Ovary (tissue), 9 donors: Measurements from ENCODE around the gene RASGRF2. TPM values are rescaled to one million over a fixed set of nuclear protein-coding genes. Genes with fewer than 3 reads are reported as not detected.
"Not testable (repeated sequence)": the region's sequence is repeated elsewhere in the genome, so short reads cannot be mapped to it uniquely, and the experiment has no call there.

ENCODE experiments used
- DNase-seq, 5 donors: peaks; one replicate each; pipeline ENCODE4 v3.0.0-alpha.2; 2019 to 2020
- H3K27ac ChIP-seq, 2 donors: fragments of 200-600 bp; one replicate each; pipeline versions ENCODE4 v1.5.1 to v1.8.0; 2019 to 2022
- H3K27me3 ChIP-seq: fragments of 200-600 bp; one replicate; pipeline ENCODE4 v1.8.0; 2022
- H3K36me3 ChIP-seq: fragments of 200-600 bp; sonication (generic); one replicate; pipeline ENCODE4 v1.5.1; 2019
- H3K4me1 ChIP-seq: one replicate; pipeline ENCODE4 v1.8.1; 2013; ENCODE audit warnings: mild to moderate bottlenecking, moderate library complexity; ENCODE audit not compliant: insufficient read depth
- H3K4me3 ChIP-seq: fragments of 200-600 bp; sonication (generic); one replicate; pipeline ENCODE4 v1.5.1; 2017
- H3K9me3 ChIP-seq, 2 donors: fragments of 200-600 bp in 1 of 2; sonication (generic) in 1 of 2; one replicate each; pipeline versions ENCODE4 v1.5.1 to v1.8.1; 2013 to 2019; ENCODE audit warnings: mild to moderate bottlenecking in 1 of 2, moderate library complexity in 1 of 2
- CTCF ChIP-seq, 3 donors: fragments of 450-650 bp in 2 of 3; fragments of 200-600 bp in 1 of 3; IDR thresholded peaks; one replicate each; pipeline versions ENCODE4 v1.5.1 to v1.8.0; 2016 to 2022; ENCODE audit warnings: antibody characterized with exemption in 3 of 3, mild to moderate bottlenecking in 1 of 3
- EP300 ChIP-seq: sonication (generic); formaldehyde crosslinking; IDR thresholded peaks from one replicate; pipeline ENCODE4 v1.6.1; 2017; ENCODE audit warnings: antibody characterized with exemption
- POLR2A ChIP-seq: fragments of 450-650 bp; IDR thresholded peaks from one replicate; pipeline ENCODE4 v1.6.1; 2017; ENCODE audit warnings: antibody characterized with exemption, mild to moderate bottlenecking, moderate library complexity
- WGBS, 3 donors: extraction: QIAGEN DNeasy Blood & Tissue Kit in 1 of 3; methylation state at CpG; one replicate each; pipeline versions ENCODE4 v1.1.5 to v1.1.7; 2013 to 2017; 5-methylcytosine and 5-hydroxymethylcytosine counted together
- intact Hi-C, 4 donors: fragments of 100-400 bp; cut with DNase I; formaldehyde crosslinking; loops; one replicate each; pipeline versions ENCODE4 v1.11.0 to v1.15.1; 2022 to 2023
- polyA plus RNA-seq, 2 donors: library from polyadenylated mRNA; stranded (reverse); fragments of 200-250 nt in 1 of 2; fragments of 350-450 nt in 1 of 2; fragmentation: Illumina TruSeq in 1 of 2; extraction: RNeasy Lipid Tissue Mini Kit (QIAGEN cat#74804) in 1 of 2; gene quantifications; one replicate each; pipeline ENCODE4 v1.2.3, GENCODE V29; 2013 to 2014
- total RNA-seq, 7 donors: library from RNA; depleted of rRNA in 2 of 7; stranded (reverse); fragments of >200 nt in 2 of 7; fragmentation: NEBNext Ultra II Directional in 3 of 7; extraction: Animal tissue kit (Norgen Biotek cat#: 25700) in 3 of 7; gene quantifications; one replicate each; pipeline versions ENCODE4 v1.1.0 to v1.2.4, GENCODE V29; 2016 to 2023
- donor health status: DM: no; HTN: no; CAD: no; lungs with moderate emphysema.
- donor health status: DM: no; HTN: no; CAD: no.
- donor health status: Bipolar disorder and iron deficiency.
- donor health status: DM: yes; HTN: yes; CAD: no.
- donor health status: DM: no; HTN: no; CAD: no.
- donor health status: DM: yes; HTN: yes; CAD: no.

RASGRF2 gene
- total and polyA plus RNA-seq, 9 donors, result 8.6 to 55.1 (median 23.0) TPM

DNA sequence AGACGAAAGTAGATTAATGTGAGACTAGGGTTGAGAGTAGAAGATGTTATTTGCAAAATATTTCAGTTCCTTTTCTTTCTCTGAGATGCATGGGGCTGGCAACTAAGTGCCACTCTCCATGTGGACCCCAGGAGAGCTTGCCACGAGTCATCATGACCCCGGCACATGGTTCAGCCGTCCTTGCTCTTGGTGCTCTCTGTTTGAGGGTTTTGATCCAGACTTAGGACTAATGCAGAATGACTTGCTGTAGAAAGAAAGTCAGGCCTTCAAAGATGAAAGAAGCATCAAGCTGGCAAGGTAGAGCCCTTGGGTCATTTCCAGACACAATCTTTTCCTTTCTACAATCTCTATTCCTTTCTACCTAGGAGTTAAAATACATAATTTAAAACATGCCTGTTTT is 84.7 kb downstream of the RASGRF2 start:
- H3K36me3 ChIP-seq, result no peaks in the 10 kb centered on the region
- no peak overlapping the region for H3K27ac ChIP-seq
- no peaks in the 10 kb centered on the region for H3K4me1 ChIP-seq
- TF ChIP-seq CTCF (IDR thresholded peaks at IDR 0.05), result no peak
- H3K4me3 ChIP-seq, result no peak overlapping the region
- H3K27me3 ChIP-seq, result no peaks in the 10 kb centered on the region
- DNase-seq, result no peak
- H3K9me3 ChIP-seq, result no peaks in the 10 kb centered on the region
- intact Hi-C loops, result no loop called here
- WGBS, 3 donors, result 88 to 92% (median 88%) methylated on average over 4 of the region's 4 CpGs

- TF ChIP-seq POLR2A (no peak), EP300 (no peak), CTCF (IDR thresholded peaks at IDR 0.05) (no peak)
- intact Hi-C loops, result no loop called here
- no peak for DNase-seq
- H3K27ac ChIP-seq, result no peak overlapping the region
- H3K9me3 ChIP-seq, result no peaks in the 10 kb centered on the region
- no peak overlapping the region for H3K4me3 ChIP-seq
- no peaks in the 10 kb centered on the region for H3K4me1 ChIP-seq
- no peaks in the 10 kb centered on the region for H3K27me3 ChIP-seq
- H3K36me3 ChIP-seq, result no peaks in the 10 kb centered on the region
Observed at GRCh38 chr5:81045389-81045807, 85.2 kb downstream of the RASGRF2 start.

- no peak overlapping the region for H3K4me3 ChIP-seq
- WGBS, 3 donors, result 84 to 90% (median 87%) methylated on average over 2 of the region's 2 CpGs
- TF ChIP-seq EP300, result no peak
- no peak for TF ChIP-seq CTCF (IDR thresholded peaks at IDR 0.05)
- no peak for TF ChIP-seq POLR2A
Observed at GRCh38 chr5:81046041-81046440, 85.9 kb downstream of the RASGRF2 start.

DNA sequence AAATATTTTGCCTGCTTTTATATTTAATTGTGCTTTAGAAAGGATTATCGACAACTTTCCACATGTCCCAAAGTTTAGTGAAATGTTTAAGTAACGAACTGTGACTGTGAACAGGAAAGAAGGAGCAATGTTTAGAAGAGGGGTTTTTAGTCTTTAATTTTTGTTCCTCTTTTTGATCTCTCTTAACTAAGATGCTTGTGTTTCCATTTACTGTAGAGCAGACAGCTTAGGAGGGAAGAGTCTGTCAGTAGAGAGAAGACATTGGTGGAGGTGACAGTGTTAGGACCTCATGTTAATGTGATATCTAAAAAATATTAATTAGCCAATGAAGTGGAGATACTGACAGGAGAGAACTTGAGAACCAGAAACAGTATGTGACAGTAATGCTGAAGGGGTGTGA is 92.2 kb downstream of the RASGRF2 start:
- Histone ChIP-seq H3K27me3 (no peaks in the 10 kb centered on the region), H3K27ac (no peak overlapping the region), H3K36me3 (no peaks in the 10 kb centered on the region), H3K4me3 (no peak overlapping the region), H3K4me1 (no peaks in the 10 kb centered on the region), H3K9me3 (no peaks in the 10 kb centered on the region)
- no peak for TF ChIP-seq EP300
- no peak for TF ChIP-seq POLR2A
- TF ChIP-seq CTCF (IDR thresholded peaks at IDR 0.05), result no peak
- DNase-seq, result no peak
- WGBS, 3 donors, result 65 to 94% (median 94%) methylated on average over 2 of the region's 2 CpGs
- intact Hi-C loops, result no loop called here

More at GRCh38 chr5:81046041-81046440, 85.9 kb downstream of the RASGRF2 start:
- Histone ChIP-seq H3K36me3 (no peaks in the 10 kb centered on the region), H3K9me3 (no peaks in the 10 kb centered on the region), H3K27me3 (no peaks in the 10 kb centered on the region), H3K27ac (no peak overlapping the region), H3K4me1 (no peaks in the 10 kb centered on the region)
- DNase-seq, result no peak
- intact Hi-C loops, result no loop called here

DNA sequence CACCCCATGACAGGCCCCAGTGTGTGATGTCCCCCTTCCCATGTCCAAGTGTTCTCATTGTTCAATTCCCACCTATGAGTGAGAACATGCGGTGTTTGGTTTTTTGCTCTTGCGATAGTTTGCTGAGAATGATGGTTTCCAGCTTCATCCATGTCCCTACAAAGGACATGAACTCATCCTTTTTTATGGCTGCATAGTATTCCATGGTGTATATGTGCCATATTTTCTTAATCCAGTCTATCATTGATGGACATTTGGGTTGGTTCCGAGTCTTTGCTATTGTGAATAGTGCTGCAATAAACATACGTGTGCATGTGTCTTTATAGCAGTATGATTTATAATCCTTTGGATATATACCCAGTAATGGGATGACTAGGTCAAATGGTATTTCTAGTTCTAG is 93.1 kb downstream of the RASGRF2 start:
- DNase-seq, H3K4me1 ChIP-seq, H3K27me3 ChIP-seq, H3K9me3 ChIP-seq, intact Hi-C loops, H3K4me3 ChIP-seq, H3K36me3 ChIP-seq, H3K27ac ChIP-seq: not testable (repeated sequence)
- 67 to 90% (median 85%) methylated on average over 3 to 4 of the region's 4 CpGs for WGBS, 3 donors
